DMS53 (cell line): ENCODE data around the gene ELMO3.
A peak's percentile ranks its signal among the peaks of the same experiment; 100 is the strongest.

Experiments used
- DNase-seq: peaks from one replicate; lab custom pipeline; 2025; lab: John Stamatoyannopoulos, UW

The ELMO3 gene, protein sequence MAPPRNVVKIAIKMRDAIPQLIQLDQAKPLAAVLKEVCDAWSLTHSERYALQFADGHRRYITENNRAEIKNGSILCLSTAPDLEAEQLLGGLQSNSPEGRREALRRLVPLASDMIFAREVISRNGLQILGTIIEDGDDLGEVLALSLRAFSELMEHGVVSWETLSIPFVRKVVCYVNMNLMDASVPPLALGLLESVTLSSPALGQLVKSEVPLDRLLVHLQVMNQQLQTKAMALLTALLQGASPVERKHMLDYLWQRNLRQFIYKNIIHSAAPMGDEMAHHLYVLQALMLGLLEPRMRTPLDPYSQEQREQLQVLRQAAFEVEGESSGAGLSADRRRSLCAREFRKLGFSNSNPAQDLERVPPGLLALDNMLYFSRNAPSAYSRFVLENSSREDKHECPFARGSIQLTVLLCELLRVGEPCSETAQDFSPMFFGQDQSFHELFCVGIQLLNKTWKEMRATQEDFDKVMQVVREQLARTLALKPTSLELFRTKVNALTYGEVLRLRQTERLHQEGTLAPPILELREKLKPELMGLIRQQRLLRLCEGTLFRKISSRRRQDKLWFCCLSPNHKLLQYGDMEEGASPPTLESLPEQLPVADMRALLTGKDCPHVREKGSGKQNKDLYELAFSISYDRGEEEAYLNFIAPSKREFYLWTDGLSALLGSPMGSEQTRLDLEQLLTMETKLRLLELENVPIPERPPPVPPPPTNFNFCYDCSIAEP

DNA sequence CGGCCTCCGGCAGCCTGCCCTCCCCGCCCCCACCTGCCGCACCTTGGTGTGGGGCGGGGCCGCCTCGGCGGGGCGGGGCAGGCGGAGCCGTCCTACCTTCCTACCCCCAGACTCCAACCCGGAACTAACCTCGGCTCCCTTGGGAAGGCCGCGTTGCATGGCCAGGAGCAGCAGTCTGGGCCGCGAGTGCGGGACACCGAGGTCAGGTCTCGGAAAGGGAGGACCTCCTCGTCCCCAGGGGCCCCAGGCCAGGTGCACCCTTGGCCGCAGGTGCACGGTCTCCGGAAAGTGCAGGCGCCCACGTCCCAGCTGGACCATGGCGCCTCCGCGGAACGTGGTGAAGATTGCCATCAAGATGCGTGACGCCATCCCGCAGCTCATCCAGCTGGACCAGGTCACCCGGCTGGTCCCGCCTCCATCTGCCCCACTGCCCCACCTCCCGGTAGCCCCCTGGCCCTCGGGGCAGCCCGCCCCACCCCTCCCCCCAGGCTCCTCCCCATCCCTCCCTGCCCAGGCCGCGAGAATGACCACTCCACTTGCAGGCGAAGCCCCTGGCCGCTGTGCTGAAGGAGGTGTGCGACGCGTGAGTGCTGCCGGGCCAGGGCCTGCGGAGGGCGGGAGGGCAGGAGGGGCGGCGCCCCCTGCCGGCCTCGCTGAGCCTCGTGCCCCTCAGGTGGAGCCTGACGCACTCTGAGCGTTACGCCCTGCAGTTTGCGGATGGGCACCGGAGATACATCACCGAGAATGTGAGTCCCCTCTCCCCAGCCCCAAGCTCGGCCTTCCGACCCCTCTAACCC, at the start of gene ELMO3:
ELMO3 (plus strand) TSS at position 121 of the 797 bp plus-strand sequence; CDS start at position 317, 196 bp downstream.
- DNase-seq, result peak; percentile 91

DNA sequence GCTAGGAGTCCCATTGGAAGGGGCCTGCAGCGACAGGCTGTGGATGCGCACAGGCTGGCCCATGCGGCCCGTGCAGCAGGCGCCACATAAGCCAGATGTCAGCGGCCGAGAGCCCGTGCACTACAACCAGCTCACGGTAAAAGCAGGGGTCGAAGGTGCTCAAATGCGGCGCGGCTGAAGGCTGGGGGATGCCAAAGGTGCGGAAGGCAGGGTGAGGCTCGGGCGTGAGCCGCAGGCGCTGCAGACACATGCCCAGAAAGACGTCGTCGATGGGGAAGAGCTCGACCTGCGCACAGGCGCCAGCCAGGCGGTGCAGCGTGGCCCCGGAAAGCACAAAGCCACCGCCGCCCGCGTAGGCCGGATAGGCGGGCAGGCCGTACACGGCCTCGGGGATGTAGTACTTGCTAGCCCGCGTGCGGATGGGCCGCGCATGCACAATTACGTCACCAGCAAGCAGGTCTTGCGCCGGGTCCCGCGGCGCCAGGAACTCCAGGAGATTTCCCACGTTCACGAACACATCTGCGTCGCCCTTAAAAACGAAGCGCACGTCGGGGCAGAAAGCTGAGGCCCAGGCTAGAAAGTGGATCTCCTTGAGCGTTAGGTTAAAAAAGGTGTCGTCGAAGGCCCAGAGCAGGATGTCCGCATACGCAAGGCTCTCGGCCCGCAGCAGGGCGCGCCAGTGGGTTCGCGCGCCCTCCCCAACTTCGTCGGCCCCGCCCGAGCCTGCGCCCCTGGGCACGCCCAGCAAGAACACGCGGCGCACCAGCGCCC, 49.5 kb upstream of the ELMO3 start:
- DNase-seq, result no peak

DNA sequence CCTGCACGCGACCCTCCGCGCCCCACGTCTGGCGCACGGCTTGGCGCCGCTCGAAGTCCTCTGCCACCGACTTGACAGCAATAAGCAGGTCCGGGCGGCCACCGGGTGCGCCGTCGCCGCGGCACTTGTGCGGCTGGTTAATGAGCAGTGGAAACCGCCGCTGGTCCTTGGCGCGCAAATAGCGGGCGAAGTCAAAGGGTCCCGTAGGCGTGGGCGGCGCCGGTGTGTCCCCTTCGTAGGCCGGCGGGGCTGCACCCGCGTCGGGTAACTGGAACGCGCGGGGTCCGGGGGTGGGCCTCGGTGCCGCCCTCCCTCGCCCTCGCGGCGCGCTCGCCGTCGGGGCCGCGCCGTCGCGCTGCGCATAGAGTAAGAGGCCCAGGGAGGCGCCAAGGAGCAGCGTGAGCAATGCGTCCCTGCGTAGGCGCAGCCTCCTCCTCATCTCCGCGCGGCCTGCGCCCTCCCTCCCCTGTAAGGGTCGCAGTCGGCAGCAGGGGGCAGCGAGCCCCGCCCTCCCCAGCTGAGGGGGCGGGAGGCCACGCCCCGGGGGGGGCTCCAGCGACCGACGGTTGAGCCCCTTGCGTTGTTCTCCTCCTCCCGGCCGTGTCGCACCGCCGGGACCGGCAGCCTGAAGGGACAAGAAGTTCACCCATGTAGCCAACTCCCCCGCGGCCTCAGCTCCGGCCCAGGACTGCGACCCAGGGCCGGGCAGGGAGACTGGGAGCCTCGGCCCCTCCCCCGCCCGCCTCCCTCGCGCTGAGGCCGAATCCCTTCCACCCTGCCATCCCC, 48.7 kb upstream of the ELMO3 start:
- peak; percentile 70 for DNase-seq

DNA sequence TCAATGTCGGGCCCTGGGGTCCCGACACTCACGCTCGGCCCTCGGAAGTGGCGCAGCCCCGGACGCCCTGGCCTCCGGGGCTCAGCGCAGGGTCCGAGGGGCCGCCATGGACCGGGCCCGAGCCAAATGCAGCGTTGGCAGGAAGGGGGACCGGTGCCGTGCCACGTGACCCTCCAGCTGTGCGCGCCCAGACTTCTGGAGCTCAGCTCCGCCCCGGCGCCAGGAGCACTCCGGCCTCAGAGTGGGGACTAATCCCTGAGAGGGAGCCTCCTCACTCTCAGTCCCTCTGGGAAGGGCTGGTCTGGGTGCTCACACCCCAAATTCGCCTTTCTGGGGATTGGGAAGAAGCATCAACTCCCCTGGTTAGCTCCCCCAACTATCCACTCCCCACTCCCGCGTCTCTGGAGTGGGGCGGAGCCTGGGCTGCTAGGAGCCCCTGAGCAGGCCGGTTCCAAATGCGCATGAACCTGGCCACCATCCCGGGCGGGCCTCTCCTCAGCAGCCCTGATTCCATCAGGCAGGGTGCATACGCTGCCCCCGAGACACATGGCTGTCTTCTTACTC, 48.0 kb upstream of the ELMO3 start, which contains the start of gene B3GNT9:
B3GNT9 (minus strand) TSS at position 166 of the 564 bp plus-strand sequence. CDS start 513 bp downstream, outside the sequence.
- DNase-seq, result peak; percentile 76

DNA sequence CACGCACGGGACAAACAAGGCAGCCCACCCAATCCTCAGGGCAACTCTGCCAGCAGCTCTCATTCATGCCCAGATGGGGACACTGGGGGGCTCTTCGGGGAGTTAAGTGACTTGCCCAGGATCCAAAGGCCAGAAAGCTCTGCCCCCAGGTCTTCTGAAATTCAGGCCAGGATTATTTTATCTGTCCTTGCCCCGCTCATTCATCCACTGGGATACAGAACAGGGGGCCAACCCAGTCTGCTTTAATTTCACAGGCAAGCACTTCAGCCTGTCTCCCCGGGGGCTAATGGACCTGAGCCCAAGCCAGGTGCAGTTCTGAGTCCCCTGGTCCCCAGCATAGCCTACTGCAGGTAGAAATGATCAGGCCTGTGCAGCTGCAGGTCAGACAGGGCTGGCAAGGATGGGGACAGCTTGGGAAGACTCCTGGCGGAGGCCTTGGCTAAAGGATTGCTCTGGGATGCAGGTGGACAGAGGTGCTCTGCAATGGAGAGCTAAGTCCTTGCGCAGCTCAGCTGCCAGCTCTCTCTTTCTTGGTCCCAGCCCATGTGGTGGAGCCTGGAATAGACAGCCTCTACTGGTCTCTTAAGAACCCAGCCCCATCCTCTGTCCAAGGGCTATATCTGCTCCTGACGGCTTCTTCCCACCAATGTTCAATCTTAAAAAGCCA, 47.4 kb upstream of the ELMO3 start:
- DNase-seq, result peak; percentile 34

DNA sequence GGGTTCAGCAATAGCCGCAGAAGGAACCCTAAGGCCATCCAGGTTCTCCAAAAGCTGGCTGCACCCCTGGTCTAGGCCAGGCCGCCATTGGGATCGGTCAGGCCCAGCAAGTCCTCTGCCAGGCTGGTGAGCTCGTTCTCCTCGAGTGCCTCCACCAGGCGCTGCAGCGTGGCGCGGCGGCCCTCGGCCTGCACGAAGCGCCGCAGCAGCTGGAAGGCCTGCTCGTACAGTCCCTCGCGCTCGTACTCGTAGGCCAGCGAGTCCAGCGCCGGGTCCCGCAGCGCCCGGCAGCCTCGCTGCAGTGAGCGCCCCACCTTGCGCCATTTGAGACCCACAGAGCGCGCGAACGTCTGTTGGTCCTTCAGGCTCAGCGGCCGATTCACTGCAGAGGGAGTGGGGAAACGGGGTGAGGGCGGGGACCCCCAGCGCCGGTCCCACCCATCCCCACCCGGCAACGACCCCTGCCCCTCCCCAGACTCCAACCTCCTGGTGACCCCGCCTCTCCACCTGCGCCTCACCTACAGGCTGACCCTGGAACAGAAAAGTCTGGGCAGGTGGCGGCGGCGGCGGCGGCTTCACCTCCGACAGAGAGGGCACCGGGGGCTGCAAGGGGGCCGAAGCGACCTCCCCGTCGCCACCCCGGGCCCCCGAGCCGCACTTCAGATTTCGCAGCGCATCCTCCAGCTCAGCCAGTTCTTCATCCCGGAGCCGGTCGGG, 44.2 kb upstream of the ELMO3 start:
- peak; percentile 45 for DNase-seq

DNA sequence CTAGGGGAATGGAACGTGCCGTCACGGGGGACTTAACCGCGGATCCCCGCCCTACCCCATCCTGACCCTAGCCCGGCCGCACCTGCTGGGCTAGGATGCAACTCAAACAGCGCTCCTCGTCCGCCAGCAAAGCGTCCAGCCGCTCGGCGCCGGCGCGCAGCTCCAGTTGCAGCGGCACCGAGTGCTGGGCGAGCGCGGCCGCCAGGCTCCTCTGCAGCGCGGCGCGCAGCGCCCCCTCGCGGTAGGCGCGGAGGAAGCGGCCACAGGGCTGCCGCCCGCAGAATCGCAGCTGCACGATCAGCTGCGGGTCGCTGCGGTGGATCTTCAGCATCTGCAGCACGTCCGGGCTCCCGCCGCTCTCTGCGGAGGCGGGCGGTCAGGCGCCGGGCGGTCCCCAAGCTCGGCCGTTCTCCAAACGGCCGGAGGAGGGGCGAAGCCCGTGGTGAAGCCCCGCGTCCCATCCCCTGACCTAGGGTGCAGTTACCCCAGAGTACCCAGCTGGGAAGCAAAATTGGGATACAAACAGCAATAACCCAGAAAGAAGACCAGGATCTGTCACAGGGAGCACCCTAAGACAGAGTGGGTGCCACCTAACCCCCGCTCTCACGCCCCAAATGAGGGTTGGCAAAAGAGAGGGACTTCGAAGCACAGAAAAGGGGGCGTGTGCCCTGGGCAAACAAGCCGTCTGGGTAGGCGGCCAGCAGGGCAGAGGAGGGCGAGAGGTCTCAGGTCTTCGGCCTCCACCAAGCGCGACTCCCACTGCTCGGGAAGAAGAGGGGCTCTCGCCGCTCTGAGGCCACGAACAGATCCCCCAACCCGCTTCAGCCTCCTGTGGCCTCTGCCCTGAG, 43.4 kb upstream of the ELMO3 start:
- DNase-seq, result peak; percentile 88

DNA sequence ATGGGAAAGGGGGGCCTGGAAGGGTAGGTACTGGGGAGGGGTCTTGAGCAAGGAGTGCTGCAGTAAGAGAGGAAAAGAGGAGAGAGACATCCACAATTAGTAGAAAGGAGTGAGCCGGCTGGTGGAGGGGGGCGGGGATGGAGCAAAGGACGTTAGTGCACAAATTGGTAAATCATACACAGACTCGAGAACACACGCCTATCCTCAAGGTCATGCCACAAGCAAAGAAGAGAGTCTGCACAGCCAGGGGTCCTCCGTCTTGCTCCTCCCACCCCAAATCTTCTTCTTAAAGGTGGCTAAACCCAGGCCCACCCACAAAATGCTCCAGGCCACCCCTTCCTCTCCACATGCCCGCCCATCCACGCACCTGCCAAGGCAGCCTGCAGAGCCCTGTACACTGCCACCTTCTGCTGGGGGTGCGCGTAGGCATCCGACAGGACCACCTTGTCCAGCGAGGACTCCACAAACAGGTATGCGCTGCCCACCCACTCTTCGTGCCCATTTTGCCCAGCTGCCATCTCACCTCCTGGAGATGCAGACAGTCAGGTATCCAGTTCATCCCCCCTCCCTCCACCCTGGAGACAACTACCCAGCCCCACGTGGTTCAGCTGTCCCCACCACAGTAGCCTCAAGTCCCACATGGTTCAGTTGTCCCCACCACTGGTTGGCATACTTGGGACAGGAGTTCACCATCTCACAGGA, 42.6 kb upstream of the ELMO3 start:
- no peak for DNase-seq

DNA sequence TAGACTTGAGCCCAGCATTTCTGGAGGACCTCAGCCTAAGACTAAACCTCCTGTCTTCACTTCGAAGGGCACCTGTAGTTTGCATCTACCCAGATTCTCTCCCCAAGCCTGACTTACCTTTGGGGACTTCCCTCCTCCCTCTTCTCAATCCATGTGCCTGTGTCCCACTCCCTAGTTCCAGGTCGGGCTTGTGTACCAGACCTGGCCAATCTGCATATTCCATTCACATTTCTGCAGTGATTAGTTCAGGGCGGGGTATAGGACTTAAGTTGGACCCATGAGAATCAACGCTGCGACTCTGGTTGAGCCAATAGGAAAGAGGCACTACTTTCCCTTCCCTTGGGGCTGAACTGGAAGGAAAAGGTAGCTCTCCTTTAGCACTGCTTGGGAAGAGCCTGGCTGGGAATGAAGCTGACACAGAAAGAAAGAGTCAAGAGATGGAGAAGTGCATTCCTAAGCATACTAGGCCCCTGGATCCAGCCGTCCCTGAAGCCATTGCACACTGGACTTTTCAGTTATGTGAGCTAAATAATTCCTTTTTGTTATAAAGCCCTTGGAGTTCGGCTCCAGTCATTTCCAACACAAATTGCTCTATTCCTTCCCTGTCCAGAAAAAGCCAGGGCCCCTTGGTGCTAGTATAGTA, 41.7 kb upstream of the ELMO3 start:
- no peak for DNase-seq

DNA sequence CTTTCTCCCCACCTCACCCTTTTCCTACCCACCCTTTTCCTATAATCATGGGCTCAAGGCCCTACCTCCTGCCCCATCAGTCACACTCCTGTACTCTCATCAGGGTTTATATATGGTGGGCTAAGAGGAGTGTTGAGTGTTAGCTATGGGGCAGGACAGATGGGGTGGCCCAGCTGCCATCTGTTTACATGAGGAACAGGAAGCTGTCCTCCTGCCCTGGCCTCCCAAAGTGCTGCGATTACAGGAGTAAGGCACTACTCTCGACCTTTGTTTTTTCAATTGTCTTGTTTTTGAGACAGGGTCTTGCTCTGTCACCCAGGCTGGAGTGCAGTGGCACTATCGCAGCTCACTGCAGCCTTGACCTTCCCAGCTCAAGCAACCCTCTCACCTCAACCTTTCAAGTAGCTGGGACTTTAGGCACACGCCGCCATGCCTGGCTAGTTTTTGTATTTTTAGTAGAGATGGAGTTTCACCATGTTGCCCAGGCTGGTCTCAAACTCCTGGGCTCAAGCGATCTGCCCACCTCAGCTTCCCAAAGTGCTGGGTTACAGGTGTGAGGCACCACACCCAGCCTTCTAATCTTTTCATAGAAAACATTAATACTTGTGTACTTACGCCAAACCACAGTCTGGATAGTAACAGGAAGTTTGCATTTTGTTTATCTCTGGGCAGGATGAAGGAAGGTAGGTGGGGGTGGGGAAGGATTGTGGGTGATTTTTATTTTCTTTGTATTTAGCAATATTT, 40.9 kb upstream of the ELMO3 start:
- no peak for DNase-seq

DNA sequence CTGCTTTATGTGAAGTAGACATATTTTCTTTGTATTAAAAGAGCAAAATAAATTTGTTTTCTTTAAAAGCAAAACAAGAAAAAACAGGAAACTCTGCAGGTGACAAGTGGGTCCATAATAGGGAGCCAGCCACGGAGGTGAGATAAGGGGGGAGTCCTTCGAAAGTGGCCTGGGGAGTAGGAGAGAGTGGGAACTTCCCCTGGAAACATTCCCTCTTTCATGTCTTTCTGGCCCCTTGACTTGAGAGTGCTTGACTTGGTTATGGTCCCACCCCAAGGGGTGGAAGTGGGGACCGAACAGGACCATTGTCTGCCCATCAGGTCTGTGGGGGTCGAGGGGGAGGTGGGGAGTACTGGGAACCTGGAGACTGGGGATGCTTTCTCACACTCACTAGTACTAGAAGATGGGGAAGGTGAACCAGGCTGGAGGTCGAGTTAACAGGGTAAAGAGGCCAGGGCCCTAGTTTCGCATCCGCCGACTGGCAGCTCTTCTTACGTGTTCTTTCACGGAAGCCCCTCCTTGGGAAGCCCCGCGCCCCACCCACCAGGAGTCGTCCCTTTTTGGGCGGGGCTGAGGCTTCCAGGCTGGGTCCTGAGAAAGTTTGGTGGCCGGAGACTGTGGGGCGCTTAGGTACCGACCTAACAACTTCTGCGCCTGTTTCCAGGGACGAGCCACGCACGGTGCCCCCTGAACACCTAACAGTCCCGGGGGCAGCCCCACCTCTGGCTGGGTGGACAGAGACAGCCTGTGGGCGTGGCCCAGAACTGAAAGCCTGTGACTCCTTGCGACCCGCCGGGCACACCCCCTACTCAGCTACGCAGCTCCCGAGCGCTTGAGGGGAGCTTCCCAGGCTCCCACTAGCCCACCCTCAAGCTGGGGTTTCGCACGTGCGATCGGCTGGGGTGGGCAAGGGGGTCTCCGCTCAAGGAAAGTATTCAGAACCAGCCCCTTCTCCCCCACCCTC, 40.0 kb upstream of the ELMO3 start:
- DNase-seq, result peak; percentile 45

DNA sequence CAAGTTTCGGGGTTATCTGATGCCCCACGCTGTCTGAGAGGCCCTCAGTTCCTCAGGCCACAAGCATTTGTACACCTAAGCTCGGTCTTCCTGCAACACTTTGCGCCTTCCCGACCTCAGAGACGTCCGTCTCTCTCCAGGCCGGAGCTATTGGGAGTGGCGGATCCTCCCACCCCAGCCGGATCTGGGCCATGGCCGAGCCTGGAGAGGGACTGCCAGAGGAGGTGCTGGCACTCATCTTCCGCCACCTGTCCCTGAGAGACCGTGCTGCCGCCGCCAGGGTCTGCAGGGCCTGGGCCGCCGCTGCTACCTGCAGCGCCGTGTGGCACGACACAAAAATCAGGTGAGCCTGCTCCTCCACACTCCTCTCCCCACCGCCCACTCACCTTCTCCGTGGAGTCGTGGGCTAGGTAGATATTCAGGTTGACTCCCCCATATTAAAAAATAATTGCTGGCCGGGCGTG, 37.3 kb upstream of the ELMO3 start:
- DNase-seq, result no peak

DNA sequence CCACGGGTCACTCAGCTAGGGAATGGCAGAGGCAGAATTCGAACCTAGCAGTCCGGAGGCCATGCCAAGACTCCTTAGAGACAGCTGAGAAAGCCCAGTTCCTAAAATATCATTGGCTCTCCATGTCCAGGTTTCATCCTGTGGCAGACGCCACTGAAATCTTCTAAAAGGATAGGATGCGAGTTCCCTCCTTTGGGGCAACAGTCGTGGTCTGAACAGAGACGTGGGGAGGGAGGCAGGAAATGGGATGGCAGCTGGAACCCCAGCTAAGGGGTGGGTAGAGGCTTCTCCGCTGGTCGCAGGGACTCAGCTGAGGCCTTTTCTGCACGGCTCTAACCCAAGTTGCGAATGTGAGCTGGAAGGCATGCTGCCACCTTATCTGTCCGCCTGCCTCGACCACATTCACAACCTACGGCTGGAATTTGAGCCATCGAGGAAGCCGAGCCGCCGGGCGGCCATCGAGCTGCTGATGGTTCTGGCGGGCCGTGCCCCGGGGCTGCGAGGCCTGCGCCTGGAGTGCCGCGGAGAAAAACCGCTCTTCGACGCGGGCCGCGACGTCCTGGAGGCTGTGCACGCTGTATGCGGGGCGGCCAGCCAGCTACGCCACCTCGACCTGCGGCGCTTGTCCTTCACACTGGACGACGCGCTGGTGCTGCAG, 36.3 kb upstream of the ELMO3 start:
- no peak for DNase-seq

DNA sequence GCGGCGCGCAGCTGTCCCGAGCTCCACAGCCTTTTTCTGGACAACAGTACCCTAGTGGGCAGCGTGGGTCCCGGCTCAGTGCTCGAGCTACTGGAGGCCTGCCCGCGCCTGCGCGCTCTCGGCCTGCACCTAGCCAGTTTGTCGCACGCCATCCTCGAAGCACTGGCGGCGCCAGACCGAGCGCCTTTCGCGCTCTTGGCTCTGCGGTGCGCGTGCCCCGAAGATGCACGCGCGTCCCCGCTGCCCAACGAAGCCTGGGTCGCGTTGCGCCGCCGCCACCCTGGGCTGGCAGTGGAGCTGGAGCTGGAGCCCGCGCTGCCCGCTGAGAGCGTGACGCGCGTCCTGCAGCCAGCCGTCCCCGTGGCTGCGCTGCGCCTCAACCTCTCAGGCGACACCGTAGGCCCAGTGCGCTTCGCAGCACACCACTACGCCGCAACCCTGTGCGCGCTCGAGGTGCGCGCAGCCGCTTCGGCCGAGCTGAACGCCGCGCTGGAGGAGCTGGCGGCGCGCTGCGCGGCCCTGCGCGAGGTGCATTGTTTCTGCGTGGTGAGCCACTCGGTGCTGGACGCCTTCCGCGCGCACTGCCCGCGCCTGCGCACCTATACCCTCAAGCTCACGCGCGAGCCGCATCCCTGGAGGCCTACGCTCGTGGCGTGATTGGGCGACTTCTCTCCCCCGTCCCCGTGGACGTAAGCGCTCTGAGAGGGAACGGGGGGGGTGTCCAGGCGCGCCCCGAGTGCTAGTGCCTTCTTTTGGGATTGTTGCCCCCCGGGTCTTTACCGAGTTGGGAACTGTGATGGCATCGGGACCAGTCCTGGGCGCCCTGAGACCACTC, 35.5 kb upstream of the ELMO3 start:
- no peak for DNase-seq
